RWPE1 (cell line): ENCODE measurements around the gene HRAS.

ENCODE experiments used
- CTCF ChIA-PET: fragments of 350-600 bp; sonication (Branson Sonifier 250); formaldehyde crosslinking; extraction: SDS; loops from one replicate; lab custom pipeline; 2021; lab: Yijun Ruan, JAX
- POLR2A ChIA-PET: fragments of 400-600 bp; formaldehyde crosslinking; extraction: SDS; loops from one replicate; lab custom pipeline; 2020; ENCODE audit warnings: antibody characterized with exemption; ENCODE audit not compliant: low non-redundant PET; lab: Yijun Ruan, JAX
- DNase-seq: peaks from one replicate; pipeline ENCODE4 v3.0.0; 2012; ENCODE audit warnings: low spot score
- H3K27ac ChIP-seq: fragments of 450-650 bp; 2 replicates; pipeline ENCODE4 v1.5.1; 2017
- TF ChIP-seq, protein P1 (sequence below): fragments of 450-650 bp; conservative IDR thresholded peaks from 2 replicates; pipeline ENCODE4 v1.5.1; 2017; ENCODE audit warnings: low read depth, mild to moderate bottlenecking

The HRAS gene

GRCh38 chr11:502288-503178 is 32.8 kb downstream of the HRAS start:
- ChIA-PET POLR2A (no interaction called here), CTCF (interaction anchor here (0.5 to 0.9 kb wide), 3 partner anchors 9 to 16 kb away, joined by 3 to 4 read pairs (median 3); no protein-coding TSS in a partner anchor)
- DNase-seq: no peak
- TF ChIP-seq, protein P1, sequence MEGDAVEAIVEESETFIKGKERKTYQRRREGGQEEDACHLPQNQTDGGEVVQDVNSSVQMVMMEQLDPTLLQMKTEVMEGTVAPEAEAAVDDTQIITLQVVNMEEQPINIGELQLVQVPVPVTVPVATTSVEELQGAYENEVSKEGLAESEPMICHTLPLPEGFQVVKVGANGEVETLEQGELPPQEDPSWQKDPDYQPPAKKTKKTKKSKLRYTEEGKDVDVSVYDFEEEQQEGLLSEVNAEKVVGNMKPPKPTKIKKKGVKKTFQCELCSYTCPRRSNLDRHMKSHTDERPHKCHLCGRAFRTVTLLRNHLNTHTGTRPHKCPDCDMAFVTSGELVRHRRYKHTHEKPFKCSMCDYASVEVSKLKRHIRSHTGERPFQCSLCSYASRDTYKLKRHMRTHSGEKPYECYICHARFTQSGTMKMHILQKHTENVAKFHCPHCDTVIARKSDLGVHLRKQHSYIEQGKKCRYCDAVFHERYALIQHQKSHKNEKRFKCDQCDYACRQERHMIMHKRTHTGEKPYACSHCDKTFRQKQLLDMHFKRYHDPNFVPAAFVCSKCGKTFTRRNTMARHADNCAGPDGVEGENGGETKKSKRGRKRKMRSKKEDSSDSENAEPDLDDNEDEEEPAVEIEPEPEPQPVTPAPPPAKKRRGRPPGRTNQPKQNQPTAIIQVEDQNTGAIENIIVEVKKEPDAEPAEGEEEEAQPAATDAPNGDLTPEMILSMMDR: no peak
- peak overlapping the region; percentile 98 for H3K27ac ChIP-seq

DNA sequence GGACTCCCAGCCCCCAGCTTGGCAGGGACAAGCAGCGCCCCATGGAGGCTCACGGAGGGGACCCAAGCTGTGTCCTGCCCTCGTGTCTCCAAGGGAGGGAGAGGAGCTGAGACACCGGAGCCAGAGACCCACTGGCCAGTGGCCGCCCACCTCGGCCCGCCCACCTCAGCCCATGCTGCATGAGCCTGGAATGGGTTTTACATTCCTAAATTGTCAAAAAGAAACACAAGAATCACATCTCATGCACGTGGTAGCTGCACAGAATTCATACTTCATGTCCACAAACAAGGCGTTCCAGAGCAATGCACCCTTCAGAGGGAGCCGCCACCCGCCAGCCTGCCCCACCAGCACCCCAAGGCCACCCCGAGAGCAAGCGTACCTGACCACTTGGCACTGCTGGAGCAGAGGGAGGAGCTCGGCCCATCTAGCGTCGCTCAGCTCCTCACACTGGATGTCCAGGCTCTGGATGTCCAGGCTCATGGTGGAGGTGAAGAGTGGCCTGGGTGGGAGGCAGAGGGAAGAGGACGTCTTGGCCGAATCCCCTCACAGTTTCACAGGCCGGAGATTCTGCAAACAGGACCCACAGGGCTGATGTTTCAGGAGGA is 33.6 kb downstream of the HRAS start:
- ChIA-PET CTCF (interaction anchor here (0.5 to 0.9 kb wide), 3 partner anchors 9 to 16 kb away, joined by 3 to 4 read pairs (median 3); no protein-coding TSS in a partner anchor), POLR2A (no interaction called here)
- no peak for DNase-seq
- peak overlapping the region; percentile 98 for H3K27ac ChIP-seq
- TF ChIP-seq, protein P1: no peak

DNA sequence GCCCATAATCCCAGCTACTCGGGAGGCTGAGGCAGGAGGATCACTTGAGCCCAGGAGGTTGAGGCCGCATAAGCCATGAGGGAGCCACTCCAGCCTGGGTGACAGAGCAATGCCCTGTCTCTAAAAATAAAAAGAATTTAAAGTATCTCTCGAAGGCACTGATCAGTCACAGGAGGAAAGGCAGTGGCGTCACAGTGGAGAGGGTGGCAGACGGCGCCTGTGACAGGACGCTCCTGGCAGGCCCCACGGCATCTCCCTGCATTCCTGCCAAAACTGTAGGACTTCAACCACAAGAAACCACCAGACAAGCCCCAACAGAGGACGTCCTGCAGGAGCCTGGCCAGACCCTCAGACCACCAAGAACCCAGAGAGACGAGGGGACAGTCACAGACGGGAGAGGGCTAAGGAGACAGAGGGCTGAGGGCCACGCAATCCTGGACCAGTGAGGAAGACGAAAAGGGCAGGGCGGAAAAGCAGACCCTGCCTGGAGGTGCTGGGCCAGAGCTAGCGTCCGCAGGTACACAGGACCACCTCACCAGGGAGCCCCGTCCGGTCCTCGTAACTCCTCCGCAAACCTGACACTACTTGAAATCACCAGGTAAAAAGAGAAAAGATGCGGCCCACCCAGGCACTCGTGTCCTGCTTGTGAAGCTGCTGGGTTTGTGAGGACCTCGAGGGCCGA is 34.2 kb downstream of the HRAS start:
- DNase-seq: no peak
- ChIA-PET CTCF (interaction anchor here (0.9 to 1.1 kb wide), 2 partner anchors 17 to 18 kb away, joined by 3 to 5 read pairs; no protein-coding TSS in a partner anchor), POLR2A (no interaction called here)
- peak overlapping the region; percentile 98 for H3K27ac ChIP-seq
- TF ChIP-seq, protein P1: no peak

DNA sequence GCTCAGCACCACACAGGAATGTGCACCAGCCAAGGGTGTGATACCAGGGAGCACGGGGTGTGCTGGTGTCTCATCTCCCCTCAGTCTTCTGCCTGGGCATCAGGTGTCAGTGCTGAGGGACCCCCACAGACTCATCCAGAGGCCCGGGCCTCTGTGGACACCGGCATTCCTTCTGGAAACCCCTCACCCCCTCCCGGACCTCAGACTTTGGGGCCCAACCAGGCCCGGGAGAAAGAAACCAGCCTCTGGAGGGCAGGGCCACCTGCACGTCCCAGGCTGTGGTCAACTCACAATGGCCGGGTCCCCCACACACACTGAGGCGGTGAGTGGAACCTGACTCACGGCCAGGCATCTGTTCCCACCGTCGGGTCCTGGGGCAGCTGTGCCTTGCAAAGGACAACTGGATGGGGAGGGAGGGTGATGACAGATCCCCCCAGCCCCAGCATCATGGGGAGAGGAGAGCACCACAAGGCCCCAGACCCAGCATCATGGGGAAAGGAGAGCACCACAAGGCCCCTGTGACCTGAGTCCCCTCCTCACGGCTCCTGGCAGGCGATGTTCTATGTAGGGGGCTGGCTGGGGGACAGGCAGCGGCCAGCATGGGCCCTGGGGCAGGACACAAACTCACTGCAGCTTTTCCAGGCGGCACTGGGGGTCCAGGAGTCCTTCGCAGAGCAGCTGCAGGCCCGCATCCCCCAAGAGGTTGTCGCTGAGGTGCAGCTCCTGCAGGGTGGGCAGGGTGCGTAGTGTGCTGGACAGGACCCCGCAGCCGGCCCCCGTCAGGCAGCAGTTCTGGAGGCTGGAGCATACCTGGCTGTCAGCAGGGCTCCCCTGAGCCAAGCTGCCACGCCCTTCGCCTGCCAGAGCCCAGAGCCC is 35.9 kb downstream of the HRAS start:
- POLR2A ChIA-PET: no interaction called here
- TF ChIP-seq, protein P1: no peak
- DNase-seq: no peak
- CTCF ChIA-PET: interaction anchor here (1.1 to 1.6 kb wide), 3 partner anchors 19 to 20 kb away, joined by 5 to 6 read pairs (median 5); no protein-coding TSS in a partner anchor
- peak overlapping the region; percentile 98 for H3K27ac ChIP-seq

GRCh38 chr11:498297-499181 is 36.8 kb downstream of the HRAS start:
- ChIA-PET CTCF (interaction anchor here (0.7 to 1.6 kb wide), 3 partner anchors 20 to 50 kb away, joined by 4 to 6 read pairs (median 5); no protein-coding TSS in a partner anchor), POLR2A (no interaction called here)
- DNase-seq: no peak

More at GRCh38 chr11:498297-499181, 36.8 kb downstream of the HRAS start:
- TF ChIP-seq, protein P1: no peak
- H3K27ac ChIP-seq: peak overlapping the region; percentile 98
